Fibroblast of skin of left quadriceps (primary cell): Measurements from ENCODE around the gene RBM28.
A peak's percentile ranks its signal among the peaks of the same experiment; 100 is the strongest.
"Not testable (repeated sequence)": the region's sequence is repeated elsewhere in the genome, so short reads cannot be mapped to it uniquely, and the experiment has no call there.

Experiments
- DNase-seq, 2 experiments: peaks; one replicate each; pipeline ENCODE4 v3.0.0-alpha.2; 2013; ENCODE audit warnings: low read depth in 2 of 2

Gene RBM28

GRCh38 chr7:128281605-128282380 lies 61.9 kb downstream of the RBM28 start:
- no peak for DNase-seq

GRCh38 chr7:128280451-128280850 lies 63.3 kb downstream of the RBM28 start:
- not testable (repeated sequence) for DNase-seq

GRCh38 chr7:128279124-128279713 lies 64.5 kb downstream of the RBM28 start:
- DNase-seq, result no peak

- no peak for DNase-seq
These were observed 65.3 kb downstream of the RBM28 start for GRCh38 chr7:128278366-128278765.

GRCh38 chr7:128275681-128276080 lies 68.0 kb downstream of the RBM28 start:
- no peak for DNase-seq

- DNase-seq, result no peak
These were observed 68.7 kb downstream of the RBM28 start for GRCh38 chr7:128274884-128275603.

- no peak for DNase-seq
These were observed 69.3 kb downstream of the RBM28 start for GRCh38 chr7:128274246-128274883.

GRCh38 chr7:128271942-128272481 lies 71.7 kb downstream of the RBM28 start:
- no peak for DNase-seq

- no peak for DNase-seq
These were observed 72.2 kb downstream of the RBM28 start for GRCh38 chr7:128271471-128271941.

GRCh38 chr7:128270826-128271272 lies 72.9 kb downstream of the RBM28 start:
- DNase-seq, result no peak

GRCh38 chr7:128268233-128268632 lies 75.5 kb downstream of the RBM28 start:
- DNase-seq, result no peak

- no peak for DNase-seq
These were observed 76.1 kb downstream of the RBM28 start for GRCh38 chr7:128267595-128267924.

- DNase-seq, result peak; percentile 48 to 55
These were observed 76.7 kb downstream of the RBM28 start for GRCh38 chr7:128266883-128267594.

GRCh38 chr7:128266529-128266882 lies 77.2 kb downstream of the RBM28 start:
- no peak for DNase-seq

- DNase-seq, result no peak
These were observed 77.8 kb downstream of the RBM28 start for GRCh38 chr7:128265906-128266300.

- DNase-seq, result no peak
These were observed 78.4 kb downstream of the RBM28 start for GRCh38 chr7:128265156-128265905.

GRCh38 chr7:128264477-128264876 lies 79.2 kb downstream of the RBM28 start:
- no peak for DNase-seq

GRCh38 chr7:128263420-128263819 lies 80.3 kb downstream of the RBM28 start:
- DNase-seq, result no peak

- DNase-seq, result no peak
These were observed 81.3 kb downstream of the RBM28 start for GRCh38 chr7:128262273-128263028.
